GM13976 (cell line): ENCODE results near the gene E4F1.

Experiments
- DNase-seq: peaks from one replicate; pipeline ENCODE4 v3.0.0; 2012; ENCODE audit warnings: low spot score
- CTCF ChIP-seq: IDR thresholded peaks from 2 replicates; pipeline ENCODE4 v1.5.1; 2012; ENCODE audit warnings: borderline replicate concordance, mild to moderate bottlenecking; ENCODE audit not compliant: insufficient read depth; ENCODE audit errors: extremely low read depth, missing control alignments, control extremely low read depth
- in situ Hi-C: fragments of 300-500 bp; cut with MboI; formaldehyde crosslinking; loops from one replicate; pipeline ENCODE4 v1.12.0; 2022; ENCODE audit warnings: low sequenced_read_pairs, mixed read lengths, inconsistent platforms; ENCODE audit not compliant: unreplicated experiment

Gene E4F1

GRCh38 chr16:2177561-2177960 is 45.8 kb upstream of the E4F1 start:
- TF ChIP-seq CTCF: no peak
- in situ Hi-C loops: no loop called here

GRCh38 chr16:2178321-2179106 is 44.9 kb upstream of the E4F1 start:
- in situ Hi-C loops: no loop called here
- peak; percentile 48 for DNase-seq
- TF ChIP-seq CTCF: no peak

More at GRCh38 chr16:2177561-2177960, 45.8 kb upstream of the E4F1 start:
- no peak for DNase-seq

- TF ChIP-seq CTCF: no peak
- no peak for DNase-seq
- in situ Hi-C loops: no loop called here
Observed at GRCh38 chr16:2179107-2179501, 44.3 kb upstream of the E4F1 start.

GRCh38 chr16:2179576-2179975 is 43.8 kb upstream of the E4F1 start:
- DNase-seq: no peak
- in situ Hi-C loops: no loop called here
- no peak for TF ChIP-seq CTCF

GRCh38 chr16:2180461-2180860 is 42.9 kb upstream of the E4F1 start:
- no peak for DNase-seq
- in situ Hi-C loops: no loop called here
- TF ChIP-seq CTCF: no peak

GRCh38 chr16:2180962-2181923 is 42.1 kb upstream of the E4F1 start:
- no peak for DNase-seq
- in situ Hi-C loops: no loop called here
- no peak for TF ChIP-seq CTCF
